Neural cell (in vitro differentiated cells): Measurements from ENCODE around the gene NXNL1. TPM values are rescaled to one million over a fixed set of nuclear protein-coding genes. Genes with fewer than 3 reads are reported as not detected.

ENCODE experiments used
- H2AFZ ChIP-seq: fragments of 200-600, 300-800 bp; sonication (generic), shearing (Covaris generic); 2 replicates; pipeline ENCODE4 v1.6.0; 2014; ENCODE audit warnings: low read depth, mild to moderate bottlenecking, antibody characterized with exemption, low read length, moderate library complexity
- H3F3A ChIP-seq: fragments of 200-600 bp; shearing (Covaris generic); 2 replicates; pipeline ENCODE4 v1.6.1; 2016; ENCODE audit warnings: mild to moderate bottlenecking, moderate library complexity, mixed read lengths, antibody characterized with exemption, low read length; ENCODE audit not compliant: insufficient read depth, poor library complexity, severe bottlenecking
- H3K27ac ChIP-seq: fragments of 200-600, 300-800 bp; sonication (generic), shearing (Covaris generic); 2 replicates; pipeline ENCODE4 v1.5.1; 2014; ENCODE audit warnings: mild to moderate bottlenecking, low read length, moderate library complexity
- H3K27me3 ChIP-seq: fragments of 300-800, 200-600 bp; sonication (generic), shearing (Covaris generic); 2 replicates; pipeline ENCODE4 v1.6.0; 2014; ENCODE audit warnings: mild to moderate bottlenecking, low read depth, low read length, moderate library complexity; ENCODE audit not compliant: insufficient read depth
- H3K36me3 ChIP-seq: fragments of 300-800, 200-600 bp; sonication (generic), shearing (Covaris generic); 2 replicates; pipeline ENCODE4 v1.5.1; 2014; ENCODE audit warnings: mild to moderate bottlenecking, antibody characterized with exemption, low read length, moderate library complexity; ENCODE audit not compliant: insufficient read depth
- H3K4me2 ChIP-seq: fragments of 300-800, 200-600 bp; sonication (generic), shearing (Covaris generic); 2 replicates; pipeline ENCODE4 v1.6.0; 2014; ENCODE audit warnings: mild to moderate bottlenecking, low read length
- H3K4me3 ChIP-seq: fragments of 300-800, 200-600 bp; sonication (generic), shearing (Covaris generic); 2 replicates; pipeline ENCODE4 v1.5.1; 2014; ENCODE audit warnings: mild to moderate bottlenecking, low read length, moderate library complexity
- H3K79me2 ChIP-seq: fragments of 200-600 bp; shearing (Covaris generic); replicated peaks from 2 replicates; pipeline ENCODE4 v1.6.0; 2014; ENCODE audit warnings: mild to moderate bottlenecking, low read length, moderate library complexity; ENCODE audit not compliant: insufficient read depth
- H3K9ac ChIP-seq: fragments of 300-800, 200-600 bp; sonication (generic), shearing (Covaris generic); 2 replicates; pipeline ENCODE4 v1.6.1; 2016; ENCODE audit warnings: mild to moderate bottlenecking, low read length, mixed read lengths
- H3K9me2 ChIP-seq: fragments of 200-600 bp; shearing (Covaris generic); 2 replicates; pipeline ENCODE4 v1.6.1; 2016; ENCODE audit warnings: mild to moderate bottlenecking, low read length, mixed read lengths; ENCODE audit not compliant: insufficient read depth
- H3K9me3 ChIP-seq: fragments of 200-600, 300-800 bp; sonication (generic), shearing (Covaris generic); 2 replicates; pipeline ENCODE4 v1.6.1; 2016; ENCODE audit warnings: mild to moderate bottlenecking, mixed run types, low read length, moderate library complexity, mixed read lengths
- H4K20me1 ChIP-seq: fragments of 200-600 bp; shearing (Covaris generic); 2 replicates; pipeline ENCODE4 v1.6.1; 2016; ENCODE audit warnings: mild to moderate bottlenecking, mixed run types; ENCODE audit not compliant: insufficient read depth
- CTCF ChIP-seq: fragments of 450-650 bp; IDR thresholded peaks from 2 replicates; pipeline ENCODE4 v1.5.1; 2014; ENCODE audit warnings: antibody characterized with exemption, mild to moderate bottlenecking, moderate library complexity; ENCODE audit not compliant: poor library complexity, severe bottlenecking
- EP300 ChIP-seq: fragments of 450-650 bp; conservative IDR thresholded peaks from 2 replicates; pipeline ENCODE4 v1.6.1; 2014; ENCODE audit warnings: antibody characterized with exemption, mild to moderate bottlenecking, moderate library complexity; ENCODE audit not compliant: poor library complexity, severe bottlenecking
- EZH2 ChIP-seq: fragments of 200-600, 300-800 bp; shearing (Covaris generic), sonication (generic); IDR thresholded peaks from 2 replicates; pipeline ENCODE4 v1.6.1; 2014; ENCODE audit warnings: antibody characterized with exemption, low read length, borderline replicate concordance, mild to moderate bottlenecking; ENCODE audit not compliant: insufficient read depth, poor library complexity, severe bottlenecking
- MXI1 ChIP-seq: fragments of 450-650 bp; conservative IDR thresholded peaks from 2 replicates; pipeline ENCODE4 v1.6.1; 2014; ENCODE audit warnings: antibody characterized with exemption, mild to moderate bottlenecking; ENCODE audit not compliant: poor library complexity, severe bottlenecking
- POLR2AphosphoS5 ChIP-seq: IDR thresholded peaks from 2 replicates; pipeline ENCODE4 v1.6.1; 2012
- RAD21 ChIP-seq: fragments of 450-650 bp; conservative IDR thresholded peaks from 2 replicates; pipeline ENCODE4 v1.6.1; 2014; ENCODE audit warnings: antibody characterized with exemption, mild to moderate bottlenecking, moderate library complexity
- REST ChIP-seq: IDR thresholded peaks from 2 replicates; pipeline ENCODE4 v1.6.1; 2012; ENCODE audit warnings: borderline replicate concordance
- SMC3 ChIP-seq: fragments of 450-650 bp; conservative IDR thresholded peaks from 2 replicates; pipeline ENCODE4 v1.6.1; 2014; ENCODE audit warnings: antibody characterized with exemption, mild to moderate bottlenecking, moderate library complexity; ENCODE audit not compliant: poor library complexity
- TAF1 ChIP-seq: IDR thresholded peaks from 2 replicates; pipeline ENCODE4 v1.6.1; 2012; ENCODE audit warnings: low read depth
- polyA plus RNA-seq: library from polyadenylated mRNA; depleted of rRNA; stranded (reverse); fragments of >200 nt; gene quantifications from 2 replicates; pipeline ENCODE4 v1.2.3, GENCODE V29; 2014

Gene NXNL1
- polyA plus RNA-seq, 1 donor from 2014 or later = not detected

- Histone ChIP-seq H3F3A (peaks cover 3% of the 10 kb centered on the region), H2AFZ (peak overlapping the region; percentile 78), H3K27me3 (no peaks in the 10 kb centered on the region), H3K79me2 (no peaks in the 10 kb centered on the region), H4K20me1 (no peaks in the 10 kb centered on the region), H3K36me3 (no peaks in the 10 kb centered on the region), H3K9me2 (no peaks in the 10 kb centered on the region), H3K9me3 (no peaks in the 10 kb centered on the region), H3K9ac (peak overlapping the region; percentile 56), H3K4me2 (peak overlapping the region; percentile 27), H3K4me3 (peak overlapping the region; percentile 92), H3K27ac (peak overlapping the region; percentile 78)
- TF ChIP-seq MXI1 (no peak), EP300 (no peak), RAD21 (no peak), CTCF (no peak)
Measured at GRCh38 chr19:17419154-17419620, 41.5 kb downstream of the NXNL1 start.

- Histone ChIP-seq H3K9ac (no peak overlapping the region), H3K4me3 (peak overlapping the region; percentile 92), H3K4me2 (peak overlapping the region; percentile 27), H3K9me3 (no peaks in the 10 kb centered on the region), H3K27me3 (no peaks in the 10 kb centered on the region), H3K9me2 (no peaks in the 10 kb centered on the region), H2AFZ (no peak overlapping the region), H3K36me3 (no peaks in the 10 kb centered on the region), H3F3A (peaks cover 3% of the 10 kb centered on the region), H4K20me1 (no peaks in the 10 kb centered on the region), H3K27ac (no peak overlapping the region), H3K79me2 (no peaks in the 10 kb centered on the region)
- TF ChIP-seq TAF1 = no peak
- no peak for TF ChIP-seq SMC3
- no peak for TF ChIP-seq REST
- TF ChIP-seq RAD21 = no peak
- TF ChIP-seq EZH2 = no peak
- TF ChIP-seq EP300 = no peak
- TF ChIP-seq MXI1 = no peak
- no peak for TF ChIP-seq POLR2AphosphoS5
- TF ChIP-seq CTCF = no peak
Measured at GRCh38 chr19:17418710-17419109, 42.0 kb downstream of the NXNL1 start.
